ENCODE measurements around the gene UPK2.

GRCh38 chr11:118929501-118930093, 26.5 kb upstream of the UPK2 start:
- no peak for TF ChIP-seq CTCF (IDR thresholded peaks at IDR 0.05)
- TF ChIP-seq ZNF425 (CRISPR knock-in tag; conservative IDR thresholded peaks at IDR 0.05), result no peak
- TF ChIP-seq FOXJ3 (CRISPR knock-in tag; IDR thresholded peaks at IDR 0.05; ENCODE audit: borderline replicate concordance), result no peak
- no peak for TF ChIP-seq ETV6 (CRISPR knock-in tag; IDR thresholded peaks at IDR 0.05)
- TF ChIP-seq GABPB1 (CRISPR knock-in tag; IDR thresholded peaks at IDR 0.05), result no peak
- TF ChIP-seq STAT6 (CRISPR knock-in tag; conservative IDR thresholded peaks at IDR 0.05; ENCODE audit: low read depth), result no peak
- no peak for TF ChIP-seq NR2C2 (CRISPR knock-in tag; IDR thresholded peaks at IDR 0.05)
- no peak for TF ChIP-seq JUN (CRISPR knock-in tag; IDR thresholded peaks at IDR 0.05)
- TF ChIP-seq MLX (CRISPR knock-in tag; IDR thresholded peaks at IDR 0.05), result no peak
